ENCODE measurements around the gene BIN1. TPM values are rescaled to one million over a fixed set of nuclear protein-coding genes. Genes with fewer than 3 reads are reported as not detected.
A peak's percentile ranks its signal among the peaks of the same experiment; 100 is the strongest.

BIN1 gene
- total RNA-seq, 1 donor from 2014 or later = 62.8 TPM

- peak; percentile 87 for DNase-seq (ENCODE audit: low spot score)
- intact Hi-C loops (cut with DNase I) = loop anchor here (5.0 to 10.0 kb wide), 2 partner anchors 40 to 77 kb away; partner anchors contain the start of gene BIN1
- peak; percentile 40 for ATAC-seq
Observed at GRCh38 chr2:127067620-127068350, 39.2 kb downstream of the BIN1 start.

DNA sequence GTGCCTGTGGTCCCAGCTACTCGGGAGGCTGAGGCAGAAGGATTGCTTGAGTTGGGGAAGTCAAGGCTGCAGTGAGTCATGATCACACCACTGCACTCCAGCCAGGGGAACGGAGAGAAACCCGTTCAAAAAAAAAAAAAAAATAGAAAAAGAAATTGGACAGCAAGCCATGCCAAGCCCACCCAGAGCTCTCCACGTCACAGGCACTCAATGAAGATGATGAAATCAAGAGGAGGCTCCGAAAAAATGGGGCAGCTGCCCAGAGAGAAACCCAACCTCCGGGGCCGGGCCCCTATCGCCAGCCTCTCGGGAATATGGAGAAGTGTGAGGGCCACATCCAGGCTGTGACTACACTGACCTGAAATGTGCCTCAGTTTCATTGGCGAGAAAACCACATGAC is 40.0 kb downstream of the BIN1 start:
- ATAC-seq = peak; percentile 70
- peak; percentile 86 for DNase-seq (ENCODE audit: low spot score)
- intact Hi-C loops (cut with DNase I) = loop anchor here (5.0 to 10.0 kb wide), 2 partner anchors 40 to 78 kb away; partner anchors contain the start of gene BIN1

GRCh38 chr2:127065940-127066318 is 41.0 kb downstream of the BIN1 start:
- DNase-seq (ENCODE audit: low spot score) (no peak), ATAC-seq (no peak)
- intact Hi-C loops (cut with DNase I) = loop anchor here (5.0 to 10.0 kb wide), 2 partner anchors 41 to 79 kb away; partner anchors contain the start of gene BIN1

- intact Hi-C loops (cut with DNase I) = loop anchor here (5.0 to 10.0 kb wide), 2 partner anchors 42 to 79 kb away; partner anchors contain the start of gene BIN1
- ATAC-seq = no peak
- DNase-seq (ENCODE audit: low spot score) = no peak
Observed at GRCh38 chr2:127065299-127065939, 41.5 kb downstream of the BIN1 start.

DNA sequence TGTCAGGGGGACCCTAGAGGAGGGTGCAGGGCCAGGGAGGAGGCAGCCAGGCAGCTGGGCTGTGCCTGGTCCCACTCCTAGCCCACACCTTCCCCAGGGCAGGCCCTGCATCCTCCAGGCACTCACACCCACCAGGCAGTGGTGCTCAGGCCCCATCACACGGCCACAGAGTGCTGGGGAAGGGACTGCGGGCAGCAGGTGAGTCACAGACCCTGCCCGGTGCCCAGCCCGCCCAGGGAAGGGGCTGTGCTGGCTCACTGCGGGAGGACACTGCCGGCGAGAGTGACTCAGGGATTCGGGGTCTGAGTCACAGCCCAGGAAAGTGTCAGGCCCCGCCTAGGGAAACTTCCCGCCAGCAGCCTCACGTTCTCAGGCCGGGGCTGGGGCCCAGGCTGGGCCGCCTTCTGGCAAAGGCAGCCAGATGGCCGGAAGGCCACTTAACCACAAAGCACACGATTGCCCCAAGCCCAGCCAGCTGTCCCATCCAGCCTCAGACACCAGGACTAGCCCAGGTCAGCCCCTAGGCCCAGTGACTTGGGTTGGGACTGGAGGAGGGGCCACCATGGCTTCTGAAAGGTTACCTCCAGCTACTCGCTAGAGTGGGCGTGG is 42.2 kb downstream of the BIN1 start:
- DNase-seq (ENCODE audit: low spot score) (peak; percentile 93), ATAC-seq (peak; percentile 89)
- intact Hi-C loops (cut with DNase I) = loop anchor here (5.0 to 10.0 kb wide), 2 partner anchors 43 to 80 kb away; partner anchors contain the start of gene BIN1

DNA sequence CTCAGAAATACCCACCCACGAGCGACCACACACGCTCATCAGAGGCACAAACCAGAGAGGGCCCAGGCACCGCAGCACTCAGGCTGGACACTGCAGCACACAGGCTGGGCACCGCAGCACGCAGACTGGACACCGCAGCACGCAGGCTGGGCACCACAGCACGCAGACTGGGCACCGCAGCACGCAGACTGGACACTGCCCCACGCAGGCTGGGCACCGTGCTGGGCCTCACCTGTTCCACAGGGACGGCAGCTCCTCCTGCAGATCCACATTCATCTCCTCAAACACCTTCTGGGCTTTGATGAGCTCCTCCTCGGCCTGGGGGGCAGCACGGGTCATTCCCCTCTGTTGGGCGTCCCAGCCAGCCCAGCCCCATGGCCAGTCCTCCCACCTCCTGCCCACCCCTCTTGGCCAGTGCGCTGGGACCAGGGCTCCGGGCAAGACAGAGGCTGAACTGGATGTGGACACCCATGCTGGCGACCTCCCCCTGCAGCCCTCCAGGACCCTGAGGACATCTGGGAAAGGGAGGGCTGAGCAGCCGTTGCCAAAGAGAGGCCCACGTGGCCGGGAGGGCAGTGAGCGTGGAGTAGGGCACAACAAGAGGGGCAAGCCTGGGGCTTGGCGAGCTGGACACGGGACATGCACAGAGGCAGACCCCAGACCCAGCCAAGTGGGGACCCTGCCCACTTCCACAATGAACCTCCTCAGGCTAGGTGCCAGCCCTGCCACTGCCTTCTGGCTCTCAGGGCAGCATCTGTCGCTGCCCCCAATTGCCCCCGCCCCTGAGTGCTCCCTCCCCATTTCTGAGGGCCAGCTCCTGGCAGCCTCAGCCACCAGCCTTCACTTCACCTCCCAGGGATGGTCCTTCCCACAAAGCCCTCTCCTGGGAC is 43.0 kb downstream of the BIN1 start:
- DNase-seq (ENCODE audit: low spot score) = no peak
- no peak for ATAC-seq
- intact Hi-C loops (cut with DNase I) = loop anchor here (10.0 kb wide), 1 partner anchor 81 kb away; no protein-coding TSS in a partner anchor

DNA sequence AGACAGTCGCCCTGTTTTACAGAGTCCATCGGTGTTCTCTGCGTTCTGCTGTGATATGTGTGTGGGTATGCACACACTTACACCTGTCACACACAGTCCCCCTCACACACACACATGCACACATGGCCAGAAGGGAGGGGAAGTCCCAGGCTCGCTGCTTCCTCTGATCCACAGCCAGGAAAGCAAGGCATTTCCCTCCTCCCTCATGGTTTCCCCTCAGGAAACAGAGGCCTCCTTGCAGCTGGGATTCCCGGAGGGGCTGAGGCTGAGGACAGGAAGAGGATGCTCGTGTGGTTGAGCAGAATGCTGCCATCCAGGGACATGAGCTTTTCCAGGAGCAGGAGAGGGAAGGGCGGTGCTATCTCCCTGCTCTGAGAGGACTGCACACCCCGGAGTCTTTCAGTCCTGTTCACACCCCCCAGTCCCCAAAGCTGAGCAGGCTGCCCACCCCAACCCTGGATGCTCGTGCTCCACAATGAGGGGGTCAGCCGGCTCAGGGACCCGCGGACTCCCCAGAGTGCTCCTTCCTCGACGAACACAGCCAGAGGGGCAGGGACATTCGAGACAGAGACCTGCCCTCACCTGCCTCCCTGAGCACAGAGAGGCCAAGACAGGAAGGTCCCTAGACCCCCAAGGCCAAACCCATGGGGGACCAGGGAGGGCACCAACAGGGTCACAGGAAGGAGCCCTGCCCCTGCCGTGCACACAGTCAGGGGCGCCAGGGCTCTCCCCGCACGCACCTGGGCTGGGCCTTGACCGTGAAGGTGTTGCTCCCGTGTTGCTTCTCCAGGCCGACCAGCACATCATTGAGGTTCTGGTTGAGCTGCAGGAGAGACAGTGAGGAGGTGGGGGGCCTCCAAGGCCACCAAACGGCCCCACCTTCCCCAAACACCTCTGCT is 45.3 kb downstream of the BIN1 start:
- ATAC-seq (no peak), DNase-seq (ENCODE audit: low spot score) (no peak)
- intact Hi-C loops (cut with DNase I) = loop anchor here (10.0 kb wide), 1 partner anchor 83 kb away; no protein-coding TSS in a partner anchor

- intact Hi-C loops (cut with DNase I) = loop anchor here (10.0 kb wide), 1 partner anchor 84 kb away; no protein-coding TSS in a partner anchor
- ATAC-seq (no peak), DNase-seq (ENCODE audit: low spot score) (no peak)
Observed at GRCh38 chr2:127060264-127060945, 46.5 kb downstream of the BIN1 start.

DNA sequence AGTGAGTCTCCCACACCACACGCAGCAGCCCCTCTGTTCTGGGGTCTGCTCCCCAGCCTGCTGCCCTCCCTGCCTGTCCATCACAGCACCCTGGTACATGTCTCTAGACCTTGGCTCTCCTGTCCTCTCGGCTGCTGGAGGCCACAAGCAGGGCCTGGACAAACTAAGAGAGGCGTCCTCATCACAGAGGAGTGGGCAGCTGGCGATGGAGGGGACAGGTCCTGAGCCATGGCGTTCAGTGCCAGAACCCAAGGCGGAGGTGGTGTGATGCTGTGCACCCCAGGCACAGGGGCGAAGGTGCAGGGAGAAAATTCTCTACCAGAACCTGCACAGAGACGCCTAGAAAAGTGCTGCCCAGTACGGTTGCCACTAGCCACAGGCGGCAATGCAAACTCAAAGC is 47.4 kb downstream of the BIN1 start:
- DNase-seq (ENCODE audit: low spot score) = no peak
- intact Hi-C loops (cut with DNase I) = no loop called here

DNA sequence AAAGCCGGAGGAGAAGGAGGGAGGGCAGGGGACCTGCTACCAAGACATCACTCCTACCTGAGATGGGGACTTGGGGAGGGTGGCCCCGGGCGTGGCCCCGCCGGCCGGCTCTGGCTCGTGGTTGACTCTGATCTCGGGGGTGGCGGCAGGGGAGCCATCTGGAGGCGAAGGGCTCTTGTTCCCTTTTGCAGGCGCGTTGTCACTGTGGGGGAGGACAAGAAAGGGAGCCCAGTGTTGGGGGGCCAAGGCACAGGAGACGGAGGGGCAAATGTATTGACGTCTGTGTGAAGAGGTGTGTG is 48.1 kb downstream of the BIN1 start:
- DNase-seq (ENCODE audit: low spot score) (no peak), ATAC-seq (no peak)
- intact Hi-C loops (cut with DNase I) = no loop called here

More for the DNA sequence above, 47.4 kb downstream of the BIN1 start:
- no peak for ATAC-seq

GRCh38 chr2:127058246-127058953 is 48.6 kb downstream of the BIN1 start:
- DNase-seq (ENCODE audit: low spot score) (no peak), ATAC-seq (no peak)
- intact Hi-C loops (cut with DNase I) = no loop called here

- ATAC-seq (no peak), DNase-seq (ENCODE audit: low spot score) (no peak)
- intact Hi-C loops (cut with DNase I) = no loop called here
Observed at GRCh38 chr2:127057371-127058245, 49.3 kb downstream of the BIN1 start.

DNA sequence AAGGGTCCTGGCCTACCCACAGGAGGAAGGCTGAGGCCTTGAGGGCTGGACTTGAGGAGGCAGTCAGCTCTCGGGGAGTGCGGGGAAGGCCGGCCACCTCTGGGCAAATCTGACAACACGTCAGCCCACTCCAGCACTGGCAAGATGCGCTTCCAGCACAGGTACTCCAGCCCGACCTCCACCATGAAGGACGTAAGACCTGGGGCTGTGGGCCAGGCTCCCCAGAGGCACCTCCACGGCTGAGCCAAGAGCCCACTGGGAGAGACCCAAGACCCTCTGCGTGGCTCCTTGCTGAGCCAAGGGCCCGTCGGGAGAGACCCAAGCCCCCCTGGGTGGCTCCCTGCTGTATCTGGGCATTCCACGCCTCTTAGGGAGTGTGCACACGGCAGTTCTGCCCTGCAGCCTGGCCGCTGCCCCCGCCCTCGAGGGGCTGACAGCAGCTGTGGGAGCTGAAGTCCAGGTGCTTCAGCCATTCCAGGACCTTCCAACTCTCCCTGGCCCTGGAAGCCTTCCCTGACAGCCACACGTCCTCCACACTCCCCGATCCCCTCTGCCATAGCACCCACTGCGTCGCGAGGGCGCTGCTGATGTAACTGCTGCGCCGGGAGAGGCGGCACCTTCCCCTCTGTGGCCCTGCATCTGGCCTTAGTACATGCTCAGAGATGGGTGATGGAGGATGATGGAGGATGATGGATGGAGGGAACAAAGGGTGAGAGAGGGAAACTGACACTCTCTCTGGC is 50.2 kb downstream of the BIN1 start:
- ATAC-seq = no peak
- no peak for DNase-seq (ENCODE audit: low spot score)
- intact Hi-C loops (cut with DNase I) = no loop called here

DNA sequence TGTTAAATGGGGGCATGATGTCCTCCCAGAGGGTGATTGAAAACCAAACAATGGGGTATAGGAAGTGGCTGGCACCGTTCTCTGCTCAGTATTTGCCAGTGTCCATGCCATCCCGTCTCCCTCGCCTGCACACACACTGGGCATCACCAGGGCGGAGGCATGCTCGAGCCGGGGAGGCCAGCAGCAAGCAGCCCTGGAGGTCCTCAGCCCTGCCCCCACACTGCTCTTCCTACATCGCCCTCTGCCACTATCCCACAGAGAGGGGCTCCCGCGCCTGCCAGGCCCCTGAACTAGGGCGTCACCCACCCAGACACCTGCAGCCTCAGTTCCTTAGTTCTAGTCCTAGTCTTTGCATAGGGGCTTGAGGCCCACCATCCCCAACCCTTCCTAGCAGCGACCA is 50.9 kb downstream of the BIN1 start:
- ATAC-seq (no peak), DNase-seq (ENCODE audit: low spot score) (no peak)
- intact Hi-C loops (cut with DNase I) = no loop called here

- DNase-seq (ENCODE audit: low spot score) = no peak
- ATAC-seq = no peak
- intact Hi-C loops (cut with DNase I) = no loop called here
Observed at GRCh38 chr2:127055786-127056076, 51.2 kb downstream of the BIN1 start.
